ENCODE measurements around the gene CFAP61. TPM values are rescaled to one million over a fixed set of nuclear protein-coding genes. Genes with fewer than 3 reads are reported as not detected.
"Not testable (repeated sequence)": the region's sequence is repeated elsewhere in the genome, so short reads cannot be mapped to it uniquely, and the experiment has no call there.

CFAP61 gene, protein sequence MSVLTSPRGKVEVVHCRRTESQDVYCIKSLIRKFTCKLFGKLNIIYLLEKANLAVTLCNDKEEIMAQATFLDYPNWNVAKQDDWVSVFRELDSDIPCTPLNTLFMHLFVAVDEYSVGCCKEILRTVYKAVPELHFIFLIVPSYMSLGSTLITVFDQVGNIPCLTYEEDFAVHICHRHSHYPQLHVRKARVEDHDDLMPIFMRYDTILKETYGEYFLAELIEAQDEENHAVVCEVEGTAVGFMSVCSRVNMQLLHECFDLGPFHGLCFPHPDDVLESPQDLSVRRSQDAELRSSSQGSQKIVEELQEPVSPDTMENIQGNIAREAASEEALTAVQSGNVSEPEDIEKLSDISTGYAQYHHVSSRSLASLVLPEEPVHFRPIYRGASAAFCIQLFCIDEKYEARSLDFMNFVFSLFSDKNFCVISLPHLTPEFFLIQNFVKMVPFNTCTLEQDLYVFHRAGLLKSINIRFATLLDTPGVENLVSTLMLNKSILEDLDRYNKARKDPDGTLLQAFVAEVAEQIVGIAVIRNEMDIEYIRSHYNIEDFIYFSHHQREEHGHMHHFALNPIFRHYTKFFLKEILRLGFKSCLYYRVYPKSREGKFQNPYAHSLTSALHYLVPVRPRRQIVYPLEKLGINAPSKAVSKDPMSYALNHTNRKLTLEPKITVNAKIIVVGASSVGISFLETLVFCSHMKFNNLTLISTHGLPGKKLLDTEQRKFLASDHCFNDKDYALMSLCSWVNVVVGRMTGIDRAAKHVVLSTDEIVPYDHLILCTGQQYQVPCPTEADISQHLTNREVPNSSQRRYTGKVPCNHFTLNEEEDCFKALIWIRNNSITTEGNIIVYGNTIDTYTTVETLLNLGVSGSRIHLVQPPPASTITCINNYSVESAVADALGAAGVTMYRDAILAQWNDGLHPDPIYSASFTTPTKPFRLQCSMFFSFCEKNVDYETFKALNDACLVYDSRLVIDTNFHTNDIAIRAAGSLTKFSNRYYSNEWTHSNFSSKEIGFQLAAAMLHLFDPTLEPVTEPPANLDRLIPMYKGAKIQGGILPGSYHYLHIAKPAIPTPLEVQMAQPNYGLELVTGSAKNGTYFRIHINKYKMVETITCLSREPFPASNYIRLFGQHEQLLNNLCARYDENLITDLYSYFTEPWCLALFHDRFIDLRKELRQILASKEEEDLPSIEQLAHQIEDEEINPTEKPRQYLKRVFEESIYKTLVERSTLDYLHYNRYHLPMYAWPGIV
- total RNA-seq = not detected

DNA sequence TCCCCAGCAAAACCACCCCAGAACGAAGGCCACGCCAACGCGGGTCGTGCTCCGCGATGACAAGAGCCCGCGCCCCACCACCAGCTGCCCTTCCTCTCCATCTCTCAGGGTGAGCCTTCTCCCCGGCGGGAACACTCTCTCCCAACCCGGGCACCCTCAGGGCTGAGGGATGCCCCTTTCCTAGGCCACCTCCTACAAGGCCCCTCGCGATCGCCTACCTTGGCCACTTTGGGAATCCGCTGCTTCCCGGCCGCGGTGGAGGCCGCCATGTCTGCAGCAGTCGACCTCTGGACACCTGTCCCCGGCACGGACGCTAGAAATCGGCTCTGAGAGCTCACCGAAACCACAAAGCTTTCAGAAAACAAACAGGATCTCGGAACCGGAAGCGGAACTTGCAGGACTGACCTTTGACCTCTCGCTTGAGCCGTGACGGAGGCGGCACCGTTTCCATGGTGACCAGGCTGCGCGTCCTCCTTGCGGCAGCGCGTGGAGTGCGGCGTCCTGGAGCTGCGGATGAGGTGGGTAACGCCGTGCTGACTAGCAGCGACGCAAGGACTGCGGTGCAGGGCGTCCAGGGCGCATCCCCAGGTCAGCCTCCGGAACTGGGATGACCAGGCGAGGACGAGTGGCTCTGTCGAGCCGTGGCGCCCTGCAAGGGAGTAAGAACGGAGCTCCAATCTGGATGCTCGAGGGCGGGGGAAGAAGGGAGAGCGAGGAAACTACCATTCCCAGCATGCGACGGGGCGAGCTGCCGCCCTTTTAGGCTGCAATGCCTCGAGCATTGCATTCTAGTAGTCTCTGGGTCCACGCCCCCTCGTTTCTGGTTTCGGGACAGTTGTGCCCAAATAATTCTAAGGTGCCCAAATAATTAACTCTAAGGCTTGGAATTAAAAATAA is at the start of gene CFAP61, which contains the start of gene CRNKL1:
Gene CFAP61 (plus strand): TSS at position 459 of the 897 bp plus-strand sequence. CDS start 4,122 bp downstream, outside the sequence.
Gene CRNKL1 (minus strand): TSS at position 393 of the 897 bp plus-strand sequence. CDS start 124 bp downstream, at position 269.
- peak within 1 kb of the TSS; percentile 85 to 86 for H3K27ac ChIP-seq
- intact Hi-C loops (cut with DNase I) = loop anchor here (1.0 to 10.0 kb wide), 6 partner anchors 35 to 1486 kb away; partner anchors contain the start of genes KIZ, NAA20, RALGAPA2 and SMIM26
- no peaks in the 10 kb centered on the region for H3K27me3 ChIP-seq
- no peaks in the 10 kb centered on the region for H3K9me3 ChIP-seq
- peaks cover 3 to 5% of the 10 kb centered on the region in 2 donors for H3K4me1 ChIP-seq
- H3K4me3 ChIP-seq = peak within 1 kb of the TSS; percentile 88 to 93
- TF ChIP-seq, protein P1, sequence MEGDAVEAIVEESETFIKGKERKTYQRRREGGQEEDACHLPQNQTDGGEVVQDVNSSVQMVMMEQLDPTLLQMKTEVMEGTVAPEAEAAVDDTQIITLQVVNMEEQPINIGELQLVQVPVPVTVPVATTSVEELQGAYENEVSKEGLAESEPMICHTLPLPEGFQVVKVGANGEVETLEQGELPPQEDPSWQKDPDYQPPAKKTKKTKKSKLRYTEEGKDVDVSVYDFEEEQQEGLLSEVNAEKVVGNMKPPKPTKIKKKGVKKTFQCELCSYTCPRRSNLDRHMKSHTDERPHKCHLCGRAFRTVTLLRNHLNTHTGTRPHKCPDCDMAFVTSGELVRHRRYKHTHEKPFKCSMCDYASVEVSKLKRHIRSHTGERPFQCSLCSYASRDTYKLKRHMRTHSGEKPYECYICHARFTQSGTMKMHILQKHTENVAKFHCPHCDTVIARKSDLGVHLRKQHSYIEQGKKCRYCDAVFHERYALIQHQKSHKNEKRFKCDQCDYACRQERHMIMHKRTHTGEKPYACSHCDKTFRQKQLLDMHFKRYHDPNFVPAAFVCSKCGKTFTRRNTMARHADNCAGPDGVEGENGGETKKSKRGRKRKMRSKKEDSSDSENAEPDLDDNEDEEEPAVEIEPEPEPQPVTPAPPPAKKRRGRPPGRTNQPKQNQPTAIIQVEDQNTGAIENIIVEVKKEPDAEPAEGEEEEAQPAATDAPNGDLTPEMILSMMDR (IDR thresholded peaks at IDR 0.05) = peak in 2 of 3 experiments; percentile 7 to 18
- H3K36me3 ChIP-seq = peaks cover 13 to 30% of the 10 kb centered on the region in 2 donors
- peak; percentile 79 to 97 for DNase-seq (ENCODE audit: low spot score in 2 of 2)

DNA sequence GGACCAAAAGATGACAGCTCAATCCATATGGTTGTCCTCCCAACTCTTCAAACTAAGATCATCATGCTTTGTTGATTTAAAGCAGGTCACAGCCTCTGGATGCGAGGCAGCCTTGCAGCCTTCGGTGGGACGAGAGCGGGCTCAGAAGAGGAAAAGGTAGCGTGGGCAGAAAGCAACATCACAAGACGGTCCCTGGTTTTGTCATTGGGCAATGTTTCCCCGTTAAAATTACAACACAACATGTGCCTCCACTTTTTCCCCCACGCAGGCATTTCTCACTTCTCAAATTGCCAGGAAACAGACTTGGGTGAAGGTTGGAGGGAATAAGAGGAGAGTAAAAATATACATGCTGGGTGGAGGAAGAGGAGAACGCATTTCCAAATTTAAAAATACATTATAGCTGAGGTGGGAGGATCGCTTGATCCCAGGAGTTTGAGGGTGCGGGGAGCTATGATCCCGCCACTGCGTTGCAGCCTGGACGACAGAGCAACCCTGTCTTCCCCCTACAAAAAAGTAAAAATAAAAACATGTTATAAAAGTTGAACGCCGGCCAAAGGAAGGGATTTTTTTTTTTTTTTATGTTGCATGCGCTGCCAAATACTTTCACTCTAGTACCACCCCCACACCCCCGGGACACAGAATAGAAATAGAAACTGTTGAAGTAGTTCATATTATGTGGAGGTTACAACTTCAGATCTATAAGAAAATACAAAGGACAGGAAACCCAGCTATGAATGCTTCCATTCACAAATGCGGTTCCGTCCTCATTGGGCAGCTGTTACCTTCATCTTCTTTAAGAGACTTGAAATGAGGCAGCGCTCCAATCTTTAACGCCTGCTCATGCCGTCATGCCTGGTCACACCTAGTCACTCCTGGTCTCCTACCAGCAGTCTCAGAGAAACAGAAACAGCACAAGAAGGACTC is 49.0 kb upstream of the CFAP61 start:
- peaks cover 8 to 17% of the 10 kb centered on the region in 2 donors for H3K36me3 ChIP-seq
- peaks cover 0 to 22% of the 10 kb centered on the region in 2 donors for H3K4me1 ChIP-seq
- DNase-seq (ENCODE audit: low spot score in 2 of 2) = peak; percentile 39 to 79
- TF ChIP-seq, protein P1 (IDR thresholded peaks at IDR 0.05) = no peak
- H3K9me3 ChIP-seq = no peaks in the 10 kb centered on the region
- peak overlapping the region; percentile 73 to 83 for H3K27ac ChIP-seq
- intact Hi-C loops (cut with DNase I) = loop anchor here (2.0 kb wide), 1 partner anchor 14 kb away; the partner anchor contains the start of gene NAA20
- no peaks in the 10 kb centered on the region for H3K27me3 ChIP-seq
- H3K4me3 ChIP-seq = peak overlapping the region; percentile 38 to 50

DNA sequence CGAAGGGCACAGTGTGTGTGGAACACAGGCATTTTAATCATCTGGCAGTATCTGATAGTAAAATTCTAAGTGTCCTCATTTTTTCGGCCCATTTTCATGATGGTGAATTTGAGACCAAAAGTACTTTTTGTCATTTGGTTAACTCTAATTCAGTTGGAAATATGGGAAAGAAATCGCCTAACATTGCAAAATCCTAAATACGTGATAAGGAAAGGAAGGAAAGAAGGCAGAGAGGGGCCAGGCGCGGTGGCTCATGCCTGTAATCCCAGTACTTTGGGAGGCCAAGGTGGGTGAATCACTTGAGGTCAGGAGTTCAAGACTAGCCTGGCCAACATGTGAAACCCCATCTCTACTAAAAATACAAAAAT is 48.4 kb upstream of the CFAP61 start:
- Histone ChIP-seq H3K4me1 (peaks cover 0 to 22% of the 10 kb centered on the region in 2 donors), H3K27ac (peak overlapping the region; percentile 73 to 83), H3K36me3 (peaks cover 8 to 11% of the 10 kb centered on the region in 2 donors), H3K4me3 (peak overlapping the region; percentile 38 to 50)
- not testable (repeated sequence) for H3K27me3 ChIP-seq; DNase-seq (ENCODE audit: low spot score in 2 of 2); H3K9me3 ChIP-seq
- intact Hi-C loops (cut with DNase I) = loop anchor here (2.0 kb wide), 1 partner anchor 13 kb away; the partner anchor contains the start of gene NAA20

DNA sequence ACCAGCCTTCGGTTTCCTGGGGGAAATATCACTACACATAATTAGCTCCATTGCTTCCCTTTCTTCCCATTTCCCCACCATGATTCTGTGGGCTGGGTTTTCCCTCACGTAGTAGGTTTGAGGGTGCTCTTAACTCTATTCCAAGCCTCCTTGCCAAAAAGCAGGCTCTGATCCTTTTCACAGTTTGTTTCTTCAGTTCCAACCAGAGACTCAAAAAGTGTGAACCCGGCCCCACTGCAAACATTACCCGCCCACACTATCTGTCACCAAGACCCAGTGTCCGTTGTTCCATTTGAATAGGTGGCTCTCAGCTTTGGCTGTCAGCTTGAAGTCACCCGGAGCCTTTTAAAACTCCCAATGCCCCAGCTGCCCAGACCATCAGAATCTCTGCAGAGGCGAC is 47.0 kb upstream of the CFAP61 start:
- Histone ChIP-seq H3K27me3 (no peaks in the 10 kb centered on the region), H3K4me3 (no peak overlapping the region), H3K4me1 (peaks cover 0 to 17% of the 10 kb centered on the region in 2 donors), H3K27ac (no peak overlapping the region), H3K36me3 (peaks cover 5 to 8% of the 10 kb centered on the region in 2 donors), H3K9me3 (no peaks in the 10 kb centered on the region)
- intact Hi-C loops (cut with DNase I) = no loop called here
- TF ChIP-seq, protein P1 (IDR thresholded peaks at IDR 0.05) = no peak
- DNase-seq (ENCODE audit: low spot score in 2 of 2) = no peak

Measured in ascending aorta (tissue), 2 donors.